Daoy (cell line): Measurements from ENCODE around the gene DESI1. TPM values are rescaled to one million over a fixed set of nuclear protein-coding genes. Genes with fewer than 3 reads are reported as not detected.
"Not testable (repeated sequence)": the region's sequence is repeated elsewhere in the genome, so short reads cannot be mapped to it uniquely, and the experiment has no call there.

ENCODE experiments used
- DNase-seq: peaks from one replicate; pipeline ENCODE4 v3.0.0-alpha.2; 2015; ENCODE audit warnings: low read depth
- total RNA-seq: library from RNA; depleted of rRNA; stranded (reverse); fragments of >200 nt; shearing (Covaris generic); gene quantifications from 2 replicates; pipeline ENCODE4 v1.2.3, GENCODE V29; 2014; rRNA removed

DESI1 gene
- 17.1 and 20.4 TPM in 2 replicates for total RNA-seq

DNA sequence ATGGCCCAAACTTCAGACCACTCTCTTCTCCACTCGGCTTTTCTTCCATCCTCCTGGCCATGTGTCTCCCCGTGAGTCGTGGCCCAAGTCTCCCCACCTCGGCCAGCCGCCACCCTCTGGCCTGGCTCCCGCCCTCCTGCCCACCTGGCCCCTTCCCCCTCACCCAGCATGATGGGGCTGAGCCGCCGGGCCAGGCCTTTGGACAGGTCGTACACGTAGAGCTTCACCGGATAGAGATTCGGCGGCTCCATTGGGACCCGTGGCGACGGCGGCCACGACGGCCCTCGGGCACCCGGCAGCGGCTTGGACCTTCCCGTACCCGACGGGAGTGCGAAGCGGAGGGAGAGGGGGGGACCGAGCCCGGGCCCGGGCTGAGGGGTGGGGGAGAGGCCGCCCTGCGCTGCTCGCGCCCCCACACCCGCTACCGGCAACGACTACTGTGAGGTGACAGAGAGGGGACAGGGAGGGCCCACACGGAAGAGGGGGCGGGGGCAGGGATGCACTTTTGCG, at the start of gene DESI1:
TSS of gene DESI1 (minus strand) at position 455 of the 510 bp plus-strand sequence. CDS start at position 251, 204 bp downstream.
- peak; percentile 51 for DNase-seq

DNA sequence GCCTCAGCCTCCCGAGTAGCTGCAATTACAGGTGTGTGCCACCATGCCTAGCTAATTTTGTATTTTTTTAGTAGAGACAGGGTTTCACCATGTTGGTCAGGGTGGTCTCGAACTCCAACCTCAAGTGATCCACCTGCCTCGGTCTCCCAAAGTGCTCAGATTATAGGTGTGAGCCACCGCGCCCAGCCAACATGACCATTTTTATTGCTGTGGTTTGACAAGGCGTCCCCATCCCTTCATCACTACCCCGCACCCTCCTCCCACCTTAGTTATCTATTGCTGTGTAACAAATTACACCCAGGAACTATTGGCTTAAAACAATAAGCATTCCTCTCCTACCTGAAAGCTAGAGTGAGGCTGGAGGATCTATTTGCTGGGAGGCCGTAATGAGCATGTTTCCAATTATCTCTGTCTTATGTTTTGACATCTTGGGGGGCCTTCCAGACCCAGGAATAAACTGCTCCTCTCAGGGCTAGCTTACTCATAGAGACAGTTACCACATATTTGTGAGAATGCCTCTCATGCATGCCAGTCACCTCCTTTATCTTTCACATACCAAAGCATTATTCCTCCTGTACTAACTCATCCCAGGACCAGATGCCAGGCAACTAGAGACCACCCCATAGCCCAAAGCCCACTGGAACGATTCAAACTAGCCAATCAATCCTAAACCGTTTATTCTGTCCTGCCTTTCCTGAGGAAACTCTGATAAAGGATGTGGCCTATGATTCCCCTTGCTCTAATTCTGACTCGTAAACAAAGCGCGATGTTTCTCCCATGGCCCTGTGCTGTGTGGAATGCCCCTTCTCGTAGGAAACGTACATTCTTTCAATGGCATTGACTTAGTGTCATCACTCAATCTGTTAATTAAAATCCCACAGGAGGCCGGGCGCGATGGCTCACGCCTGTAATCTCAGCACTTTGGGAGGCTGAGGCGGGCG, 48.4 kb upstream of the DESI1 start:
- peak; percentile 77 for DNase-seq

DNA sequence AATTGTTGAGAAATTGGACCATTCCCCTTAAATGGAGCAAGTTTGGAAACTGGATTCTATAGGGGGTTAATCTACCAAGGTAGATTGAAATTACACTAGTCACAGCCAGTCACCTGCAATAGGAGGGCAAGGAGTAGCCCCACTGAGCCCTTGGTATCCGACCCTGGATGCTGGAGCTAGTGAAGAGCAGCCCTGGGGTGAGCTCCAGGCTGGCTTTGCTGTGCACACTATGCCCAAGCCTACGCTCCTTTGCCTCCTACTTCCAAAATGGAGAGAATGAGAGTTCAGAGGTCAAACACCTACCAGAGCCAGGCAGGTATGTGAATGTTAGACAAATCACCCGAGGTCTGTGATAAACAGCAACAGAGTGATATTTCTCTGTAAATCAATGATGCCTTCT, 44.1 kb upstream of the DESI1 start:
- DNase-seq = no peak

DNA sequence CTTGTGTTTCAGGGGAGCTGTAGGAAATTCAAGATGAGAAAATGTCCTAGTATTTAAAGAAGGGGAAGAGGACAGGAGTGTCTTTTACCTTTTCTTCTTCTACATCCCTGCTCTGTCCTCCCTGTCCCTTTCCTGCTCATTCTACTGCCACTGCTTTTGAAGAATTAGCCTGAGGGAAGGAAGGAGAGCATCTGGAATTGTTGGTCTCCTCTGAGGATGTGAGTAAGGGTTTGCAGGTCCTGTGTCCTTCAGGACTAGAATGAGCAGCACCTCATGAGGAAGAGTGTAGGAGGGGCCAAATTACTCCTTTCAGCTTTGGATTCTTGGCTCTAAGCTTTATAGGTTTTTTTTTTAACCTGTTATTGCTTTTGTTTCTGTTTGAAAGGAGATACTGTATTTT, 43.6 kb upstream of the DESI1 start:
- no peak for DNase-seq

DNA sequence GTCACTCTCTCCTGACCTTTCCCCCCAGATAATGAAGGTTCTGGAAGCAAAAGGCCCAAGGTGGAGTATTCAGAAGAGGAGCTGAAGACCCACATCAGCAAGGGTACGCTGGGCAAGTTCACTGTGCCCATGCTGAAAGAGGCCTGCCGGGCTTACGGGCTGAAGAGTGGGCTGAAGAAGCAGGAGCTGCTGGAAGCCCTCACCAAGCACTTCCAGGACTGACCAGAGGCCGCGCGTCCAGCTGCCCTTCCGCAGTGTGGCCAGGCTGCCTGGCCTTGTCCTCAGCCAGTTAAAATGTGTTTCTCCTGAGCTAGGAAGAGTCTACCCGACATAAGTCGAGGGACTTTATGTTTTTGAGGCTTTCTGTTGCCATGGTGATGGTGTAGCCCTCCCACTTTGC, 42.8 kb upstream of the DESI1 start:
- not testable (repeated sequence) for DNase-seq

DNA sequence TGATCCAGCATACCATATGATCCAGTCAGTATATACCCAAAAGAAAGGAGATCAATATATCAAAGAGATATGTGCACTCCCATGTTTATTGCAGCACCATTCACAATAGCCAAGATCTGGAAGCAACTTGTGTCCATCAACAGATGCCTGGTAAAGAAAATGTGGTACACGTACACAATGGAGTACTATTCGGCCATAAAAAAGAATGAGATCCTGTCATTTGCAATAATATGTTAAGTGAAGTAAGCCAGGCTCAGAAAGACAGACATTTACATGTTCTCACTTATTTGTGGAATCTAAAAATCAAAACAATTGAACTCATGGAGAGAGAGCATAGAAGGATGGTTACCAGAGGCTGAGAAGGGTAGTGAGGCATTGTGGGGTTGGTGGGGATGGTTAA, 40.9 kb upstream of the DESI1 start:
- no peak for DNase-seq

DNA sequence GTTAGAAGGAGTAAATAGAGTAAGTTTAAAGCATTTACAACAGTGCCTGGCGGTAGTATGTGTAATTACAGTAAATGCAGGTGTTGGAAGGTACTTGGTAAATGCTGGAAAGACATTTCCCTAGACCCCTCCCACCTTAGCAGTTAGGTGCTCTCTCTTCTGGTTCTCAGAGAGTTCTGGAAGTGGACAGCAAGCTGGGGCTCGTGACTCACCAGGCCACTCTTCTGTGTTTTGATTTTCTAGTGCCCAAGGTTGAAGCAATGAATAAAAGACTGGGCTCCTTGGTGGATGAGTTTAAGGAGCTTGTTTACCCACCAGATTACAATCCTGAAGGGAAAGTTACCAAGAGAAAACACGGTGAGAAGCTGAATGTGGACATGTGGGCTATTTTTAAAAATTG, 40.2 kb upstream of the DESI1 start:
- DNase-seq = no peak

DNA sequence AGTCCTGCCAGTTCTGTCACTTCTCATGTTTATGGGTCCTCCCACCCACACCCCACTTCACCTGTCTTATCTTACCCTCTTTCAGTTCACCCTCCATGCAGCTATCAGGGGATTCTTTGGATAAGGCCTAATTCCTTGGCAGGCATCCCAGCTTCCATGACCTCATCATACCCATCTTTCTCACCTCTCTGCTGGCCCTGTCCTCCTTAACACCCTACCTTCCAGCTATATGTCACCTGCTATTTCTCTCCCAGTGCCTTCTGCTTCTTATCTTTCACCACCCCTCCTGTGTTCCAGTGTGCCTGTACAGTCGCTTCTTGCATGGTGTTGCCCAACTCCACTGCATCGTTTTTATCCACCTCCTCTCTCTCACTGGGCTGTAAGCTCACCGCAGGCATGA, 39.6 kb upstream of the DESI1 start:
- DNase-seq = no peak

DNA sequence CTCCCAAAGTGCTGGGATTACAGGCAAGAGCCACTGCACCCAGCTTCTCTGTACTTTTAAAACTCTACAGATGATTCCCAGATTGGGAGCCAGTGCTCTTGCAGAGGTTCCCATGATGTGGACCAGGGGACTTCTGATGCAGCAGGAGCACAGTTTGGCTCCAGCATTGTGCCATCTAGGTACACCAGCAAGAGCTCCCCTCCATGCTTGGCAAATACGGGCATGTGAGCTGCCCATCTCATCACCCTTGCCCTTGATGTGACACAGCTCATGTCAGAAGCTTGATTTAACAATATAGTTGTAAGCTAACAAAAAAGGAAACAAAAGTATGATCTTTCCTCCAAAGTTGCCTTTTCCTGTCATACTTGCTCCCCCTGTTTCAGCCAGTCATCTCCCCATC, 39.1 kb upstream of the DESI1 start:
- DNase-seq = no peak

DNA sequence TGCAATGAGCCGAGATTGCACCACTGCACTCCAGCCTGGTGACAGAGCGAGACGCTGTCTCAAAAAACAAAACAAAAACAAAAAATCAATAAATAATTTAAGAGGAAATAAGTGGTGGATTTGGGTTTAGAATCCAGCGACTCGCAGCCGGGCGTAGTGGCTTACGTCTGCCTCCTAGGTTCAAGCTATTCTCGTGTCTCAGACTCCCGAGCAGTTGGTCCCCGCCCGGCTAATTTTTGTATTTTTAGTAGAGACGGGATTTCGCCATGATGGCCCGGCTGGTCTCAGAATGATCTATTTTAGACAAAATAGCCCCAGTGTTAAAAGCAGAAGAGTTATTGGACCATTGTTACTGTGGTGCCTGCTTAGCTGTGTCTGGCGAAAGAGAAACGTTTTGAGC, 38.0 kb upstream of the DESI1 start:
- no peak for DNase-seq

DNA sequence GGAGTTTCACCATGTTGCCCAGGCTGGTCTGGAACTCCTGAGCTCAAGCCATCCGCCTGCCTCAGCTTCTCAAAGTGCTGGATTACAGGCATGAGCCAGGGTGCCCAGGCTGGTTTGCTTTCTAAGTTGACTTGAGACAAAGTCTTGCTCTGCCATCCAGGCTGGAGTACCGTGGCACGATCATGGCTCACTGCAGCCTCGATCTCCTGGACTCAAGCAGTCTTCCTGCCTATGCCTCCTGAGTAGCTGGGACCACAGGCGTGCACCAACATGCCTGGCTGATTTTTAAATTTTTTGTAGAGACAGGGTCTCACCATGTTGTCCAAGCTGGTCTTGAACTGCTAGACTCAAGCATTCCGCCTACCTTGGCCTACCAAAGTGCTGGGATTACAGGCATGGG, 36.9 kb upstream of the DESI1 start:
- no peak for DNase-seq

DNA sequence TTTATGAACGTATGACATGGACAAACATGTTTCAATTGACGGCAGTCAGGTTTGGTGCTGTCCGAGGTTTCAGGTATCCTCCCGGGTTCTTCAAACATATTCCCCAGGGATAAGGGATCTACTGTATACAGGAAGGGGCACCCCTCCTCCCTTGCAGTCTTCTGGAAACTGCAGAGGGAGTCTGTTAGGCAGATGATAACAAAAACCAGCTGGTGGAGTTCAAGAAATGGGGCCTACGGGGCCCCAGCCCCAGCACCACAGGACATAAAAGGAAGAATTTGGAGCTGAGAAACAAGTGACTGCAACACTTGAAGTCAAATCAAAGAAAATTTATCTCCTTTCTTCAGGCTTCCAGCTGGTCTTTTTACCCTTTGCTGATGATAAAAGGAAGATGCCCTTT, 35.7 kb upstream of the DESI1 start:
- DNase-seq = no peak

DNA sequence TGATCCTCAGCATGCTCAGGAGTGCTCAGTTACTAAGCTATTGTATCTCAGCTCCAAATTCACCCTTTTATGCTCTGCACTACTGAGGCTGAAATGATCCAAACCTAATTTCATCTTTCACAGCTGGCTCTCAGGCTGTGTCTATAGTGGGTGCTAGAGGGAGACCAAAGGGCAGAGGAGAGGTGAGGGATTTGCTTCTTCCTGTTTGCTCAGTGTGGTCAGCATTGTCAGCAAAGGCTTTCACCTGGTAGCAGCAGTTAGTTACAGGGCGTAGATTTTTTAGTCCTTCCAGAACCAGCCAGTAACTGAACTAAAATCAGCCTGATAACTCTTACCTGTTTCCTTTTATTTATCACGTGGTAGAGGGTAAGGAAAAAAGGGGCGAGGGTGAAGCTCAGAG, 33.5 kb upstream of the DESI1 start:
- no peak for DNase-seq

DNA sequence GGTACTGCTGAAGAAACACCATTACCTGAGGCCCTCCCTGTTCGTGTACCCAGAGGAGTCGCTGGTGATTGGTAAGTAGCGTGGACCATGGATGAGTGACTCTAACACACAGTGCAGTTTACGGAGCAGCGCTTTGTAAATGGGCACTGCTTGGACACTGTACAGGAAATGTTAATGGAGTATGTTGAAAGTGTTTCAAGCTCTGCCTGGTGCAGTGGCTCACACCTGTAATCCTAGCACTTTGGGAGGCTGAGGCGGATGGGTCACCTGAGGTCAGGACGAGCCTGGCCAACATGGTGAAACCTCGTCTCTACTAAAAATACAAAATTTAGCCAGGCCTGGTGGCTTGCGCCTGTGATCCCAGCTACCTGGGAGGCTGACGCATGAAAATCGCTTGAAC, 30.0 kb upstream of the DESI1 start:
- no peak for DNase-seq

DNA sequence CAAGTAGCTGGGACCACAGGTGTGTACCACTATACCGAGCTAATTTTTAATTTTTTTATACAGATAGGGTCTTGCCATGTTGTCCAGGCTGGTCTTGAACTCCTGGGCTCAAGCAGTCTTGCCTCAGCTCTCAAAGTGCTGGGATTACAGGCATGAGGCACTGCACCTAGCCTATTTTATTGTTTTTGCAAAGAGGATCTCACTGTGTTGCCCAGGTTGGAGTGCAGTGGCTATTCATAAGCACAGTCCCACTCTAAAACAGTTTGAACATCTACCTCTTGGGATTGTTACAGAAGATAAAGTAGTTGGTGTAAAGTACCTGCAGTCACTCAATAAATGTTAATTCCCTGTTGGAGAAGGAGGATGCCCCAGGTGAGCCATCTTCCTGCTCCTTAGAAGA, 29.4 kb upstream of the DESI1 start:
- DNase-seq = no peak

DNA sequence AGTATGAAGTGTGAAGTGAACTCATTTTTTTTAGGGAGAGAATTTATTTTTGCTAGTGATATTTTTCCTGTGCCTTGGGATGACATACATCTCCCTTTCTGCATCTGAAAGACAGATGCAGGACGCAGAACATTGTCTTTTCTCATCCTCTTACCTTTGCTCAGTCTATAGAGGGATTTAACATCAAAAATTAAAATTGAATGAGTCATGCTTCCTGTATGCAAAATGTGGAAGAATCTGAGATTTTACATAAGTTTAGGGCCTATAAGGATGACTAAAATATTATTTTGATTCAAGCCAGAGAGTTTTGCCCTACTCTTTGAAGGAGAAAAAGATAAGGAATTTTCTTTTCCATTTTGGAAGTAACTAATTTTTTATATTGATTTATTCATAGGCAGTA, 27.6 kb upstream of the DESI1 start:
- no peak for DNase-seq

DNA sequence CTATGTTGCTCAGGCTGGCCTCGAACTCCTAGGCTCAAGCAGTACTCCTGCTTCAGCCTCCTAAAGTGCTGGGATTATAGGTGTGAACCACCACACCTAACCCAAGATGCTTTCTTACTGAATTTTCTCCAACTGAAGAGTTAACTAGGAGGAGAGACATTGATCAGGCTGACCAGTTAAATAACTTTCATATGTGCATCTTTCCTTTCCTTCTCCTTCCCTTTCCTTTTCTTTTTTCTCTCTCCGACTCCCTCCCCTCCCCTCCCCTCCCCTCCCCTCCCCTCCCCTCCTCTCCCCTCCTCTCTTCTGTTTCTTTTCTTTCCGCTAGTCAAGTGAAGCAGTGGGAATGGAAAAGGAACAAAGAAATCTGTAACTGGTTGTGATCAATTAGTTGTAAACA, 26.9 kb upstream of the DESI1 start:
- no peak for DNase-seq

DNA sequence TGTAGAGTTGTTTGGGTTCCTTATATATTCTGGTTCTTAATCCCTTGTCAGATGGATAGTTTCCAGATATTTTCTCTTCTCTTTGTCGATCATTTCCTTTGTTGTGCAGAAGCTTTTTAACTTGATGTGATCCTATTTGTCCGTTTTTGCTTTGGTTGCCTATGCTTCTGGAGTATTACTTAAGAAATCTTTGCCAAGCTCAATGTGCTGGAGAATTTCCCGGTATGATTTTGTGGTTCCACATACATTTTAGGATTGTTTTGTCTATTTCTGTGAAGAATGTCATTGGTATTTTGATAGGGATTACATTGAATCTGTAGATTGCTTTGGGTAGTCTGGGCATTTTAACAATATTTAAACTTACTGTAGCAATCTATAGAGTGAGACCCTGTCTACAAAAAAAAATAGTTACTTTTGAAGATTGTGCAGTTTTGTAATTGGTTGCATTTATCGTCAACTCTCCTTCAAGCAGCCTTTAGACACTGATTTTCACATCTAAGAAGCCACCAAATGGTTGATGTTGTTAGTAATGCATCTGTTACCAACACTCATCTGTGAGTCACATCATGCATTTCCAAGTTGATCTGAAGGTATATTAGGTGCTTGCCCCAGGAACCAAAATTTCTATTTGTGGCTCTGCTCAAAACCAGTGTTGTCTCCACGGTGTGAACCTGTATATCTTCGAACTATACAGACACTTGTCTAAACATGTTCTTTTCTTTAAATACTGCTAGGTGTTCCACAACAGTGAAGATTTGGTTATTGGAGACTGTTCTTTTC, 21.7 kb upstream of the DESI1 start:
- DNase-seq = no peak

DNA sequence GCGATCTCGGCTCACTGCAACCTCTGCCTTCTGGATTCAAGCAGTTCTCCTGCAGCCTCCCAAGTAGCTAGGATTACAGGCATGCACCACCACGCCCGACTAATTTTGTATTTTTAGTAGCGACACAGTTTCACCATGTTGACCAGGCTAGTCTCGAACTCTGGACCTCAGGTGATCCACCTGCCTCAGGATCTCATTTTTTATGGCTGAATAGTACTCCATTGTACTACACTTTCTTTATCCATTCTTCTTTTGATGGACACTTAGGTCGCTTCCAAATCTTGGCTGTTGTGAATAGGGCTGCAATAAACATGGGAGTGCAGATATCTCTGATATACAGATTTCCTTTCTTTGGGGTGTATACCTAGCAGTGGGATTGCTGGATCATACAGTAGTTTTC, 21.0 kb upstream of the DESI1 start:
- no peak for DNase-seq

DNA sequence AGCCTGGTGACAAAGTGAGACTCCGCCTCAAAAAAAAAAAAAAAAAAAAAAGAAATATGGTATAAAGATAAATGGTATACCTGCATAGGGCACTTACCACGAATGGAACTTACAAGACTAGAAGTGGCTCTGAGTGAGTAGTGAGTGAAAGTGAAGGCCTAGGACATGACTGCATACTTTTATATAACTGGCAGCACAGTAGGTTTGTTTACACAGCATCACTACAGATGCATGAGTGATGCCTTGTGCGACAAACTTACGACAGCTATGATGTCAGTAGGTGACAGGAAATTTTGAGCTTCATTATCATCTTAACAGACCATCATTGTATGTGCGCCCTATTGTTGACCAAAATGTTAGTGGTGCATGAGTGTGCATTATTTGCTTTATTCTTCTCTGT, 17.9 kb upstream of the DESI1 start:
- no peak for DNase-seq

DNA sequence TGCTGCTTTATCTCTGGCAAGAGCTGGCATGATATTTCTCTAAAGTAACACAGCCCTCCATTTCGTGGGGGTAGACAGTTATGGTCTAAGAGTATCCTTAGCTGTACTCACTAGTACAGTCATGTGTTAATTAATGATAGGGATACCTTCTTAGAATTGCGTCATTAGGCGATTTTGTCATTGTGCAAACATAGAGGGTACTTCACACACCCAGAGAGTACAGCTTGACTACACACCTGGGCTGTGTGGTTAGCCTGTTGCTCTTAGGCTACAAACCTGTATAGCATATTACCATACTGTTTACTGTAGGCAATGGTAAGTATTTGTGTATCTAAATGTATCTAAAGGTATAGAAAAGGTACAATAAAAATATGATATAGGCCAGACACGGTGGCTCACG, 17.3 kb upstream of the DESI1 start:
- DNase-seq = no peak

DNA sequence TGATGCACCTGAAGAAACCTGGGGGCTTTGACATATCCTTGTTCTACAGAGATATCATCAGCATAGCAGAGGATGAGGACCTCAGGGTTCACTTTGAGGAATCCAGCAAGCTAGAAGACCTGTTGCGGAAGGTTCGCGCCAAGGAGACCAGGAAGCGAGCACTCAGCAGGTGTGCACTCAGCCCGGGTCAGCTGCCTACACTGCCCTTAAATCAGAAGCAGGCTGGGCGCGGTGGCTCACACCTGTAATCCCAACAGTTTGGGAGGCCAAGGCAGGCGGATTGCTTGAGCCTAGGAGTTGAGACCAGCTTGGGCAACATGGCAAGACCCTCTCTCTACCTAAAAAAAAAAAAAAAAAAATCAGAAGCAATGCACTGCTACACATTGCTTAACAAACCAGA, 16.8 kb upstream of the DESI1 start:
- not testable (repeated sequence) for DNase-seq

DNA sequence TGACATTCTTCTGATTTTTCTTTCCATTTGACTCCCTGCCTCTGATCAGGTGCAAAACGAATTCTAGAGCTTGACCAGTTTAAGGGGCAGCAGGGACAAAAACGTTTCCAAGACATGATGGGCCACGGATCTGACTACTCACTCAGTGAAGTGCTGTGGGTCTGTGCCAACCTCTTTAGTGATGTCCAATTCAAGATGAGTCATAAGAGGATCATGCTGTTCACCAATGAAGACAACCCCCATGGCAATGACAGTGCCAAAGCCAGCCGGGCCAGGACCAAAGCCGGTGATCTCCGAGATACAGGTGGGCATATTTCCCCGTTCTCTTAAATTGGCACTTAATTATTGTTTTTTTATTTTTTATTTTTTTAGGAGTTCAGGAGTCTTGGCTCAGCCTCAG, 15.6 kb upstream of the DESI1 start:
- peak; percentile 32 for DNase-seq
